ENCODE data around the gene KANK4.

The KANK4 gene

GRCh38 chr1:62307895-62308492 lies 11.2 kb downstream of the KANK4 start:
- DNase-seq (ENCODE audit: extremely low read depth in 1 of 2, low read depth in 1 of 2) = no peak

- no peak for DNase-seq (ENCODE audit: extremely low read depth in 1 of 2, low read depth in 1 of 2)
Observed at GRCh38 chr1:62307446-62307845, 11.8 kb downstream of the KANK4 start.

- DNase-seq (ENCODE audit: extremely low read depth in 1 of 2, low read depth in 1 of 2) = no peak
Observed at GRCh38 chr1:62306065-62306464, 13.2 kb downstream of the KANK4 start.

GRCh38 chr1:62304975-62305374 lies 14.3 kb downstream of the KANK4 start:
- no peak for DNase-seq (ENCODE audit: extremely low read depth in 1 of 2, low read depth in 1 of 2)

GRCh38 chr1:62304515-62304914 lies 14.7 kb downstream of the KANK4 start:
- no peak for DNase-seq (ENCODE audit: extremely low read depth in 1 of 2, low read depth in 1 of 2)

DNA sequence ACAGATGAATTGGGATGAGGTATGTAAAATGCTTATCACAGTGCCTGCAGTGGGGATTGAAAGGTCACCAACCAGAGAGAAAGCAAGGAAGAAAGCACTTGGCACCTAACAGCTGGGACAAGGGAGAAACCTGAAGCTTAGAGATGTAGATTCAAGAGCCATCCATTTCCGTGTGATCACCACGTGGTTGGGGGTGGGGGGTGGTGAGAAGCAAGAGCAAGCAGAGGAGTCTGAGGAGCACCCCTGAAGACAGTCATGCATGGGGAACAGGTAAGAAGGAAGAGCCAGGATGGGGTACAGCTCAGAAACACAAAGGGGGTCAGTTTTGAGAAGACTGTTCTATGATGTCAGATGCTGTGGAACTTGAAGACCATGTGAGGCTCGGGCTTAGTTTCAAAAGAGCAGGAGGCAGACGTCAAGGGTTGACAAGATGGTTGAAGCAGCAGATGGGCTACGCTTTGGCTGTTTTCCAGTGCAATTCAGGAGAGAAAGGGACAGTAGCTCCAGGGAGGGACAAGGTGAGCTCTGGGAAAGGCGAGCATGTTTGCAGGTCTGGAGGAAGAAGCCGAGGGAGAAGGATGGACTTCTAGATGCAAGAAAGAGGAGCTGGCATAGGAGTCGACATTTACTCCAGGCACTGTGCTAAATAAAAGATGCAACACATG lies 17.4 kb downstream of the KANK4 start:
- no peak for DNase-seq (ENCODE audit: extremely low read depth in 1 of 2, low read depth in 1 of 2)

DNA sequence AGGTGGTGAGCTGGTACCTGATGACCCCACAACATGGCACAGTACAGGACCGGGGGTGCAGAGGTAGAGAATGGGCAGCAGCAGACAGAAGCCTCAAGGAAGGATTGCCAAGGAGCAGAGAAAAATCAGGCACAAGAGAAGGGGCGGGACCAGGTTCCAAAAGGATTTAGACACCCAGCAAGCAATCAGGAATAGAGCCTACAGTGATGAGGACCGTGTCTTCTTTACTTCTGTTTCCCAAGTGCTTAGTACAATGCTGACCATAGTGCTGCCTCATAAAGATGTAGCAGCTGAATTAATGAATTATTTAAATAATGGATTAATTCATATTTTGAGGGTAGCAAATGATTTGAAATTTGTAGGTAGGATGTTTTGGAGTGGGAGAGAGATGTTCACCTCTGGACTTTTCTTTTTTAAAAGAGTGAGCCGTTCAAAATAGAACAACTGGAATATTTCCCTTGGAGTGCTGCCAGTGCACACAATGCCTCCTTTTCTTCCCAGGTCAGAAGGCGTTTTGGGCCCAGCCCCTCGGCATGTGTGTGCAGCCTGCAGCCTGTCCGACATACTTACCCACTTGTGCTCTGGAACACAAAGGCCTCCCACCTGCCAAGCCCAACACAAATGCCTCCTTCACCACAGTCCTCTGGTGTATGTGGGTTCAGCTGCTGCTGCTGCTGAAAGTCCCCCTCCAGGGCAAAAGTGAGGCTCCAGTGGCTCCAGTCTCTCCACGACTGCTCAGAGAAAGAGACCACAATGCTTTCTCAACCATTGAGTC lies 19.6 kb downstream of the KANK4 start:
- DNase-seq (ENCODE audit: extremely low read depth in 1 of 2, low read depth in 1 of 2) = no peak

DNA sequence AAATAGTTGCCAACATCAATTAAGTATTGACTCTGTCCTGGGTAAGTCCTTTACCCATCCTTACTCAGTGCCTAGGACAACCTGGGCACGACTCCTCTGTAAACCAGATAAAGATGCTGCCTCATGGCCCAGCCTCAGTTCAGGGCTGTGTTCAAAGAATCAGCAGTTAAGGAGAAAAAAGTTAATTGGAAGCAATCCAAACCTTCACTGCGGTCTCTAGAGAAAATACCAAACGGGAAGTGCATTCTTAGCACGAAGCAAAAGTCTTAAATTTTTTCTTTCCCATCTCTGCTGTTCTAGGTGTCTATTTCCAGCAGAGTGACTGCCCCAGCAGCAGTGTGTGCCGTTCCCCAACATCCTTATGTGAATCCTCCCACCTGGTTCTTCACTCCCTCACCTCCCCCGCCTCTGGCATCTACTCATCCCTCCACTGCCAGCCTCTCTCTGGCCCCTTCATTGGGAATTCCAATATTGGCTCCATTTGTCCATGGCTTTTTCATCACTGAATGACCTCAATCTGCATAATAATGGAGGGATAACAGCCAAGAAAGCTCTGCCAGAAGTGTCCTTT lies 23.2 kb downstream of the KANK4 start:
- DNase-seq (ENCODE audit: extremely low read depth in 1 of 2, low read depth in 1 of 2) = no peak

GRCh38 chr1:62294261-62294660 lies 25.0 kb downstream of the KANK4 start:
- no peak for DNase-seq (ENCODE audit: extremely low read depth in 1 of 2, low read depth in 1 of 2)

DNA sequence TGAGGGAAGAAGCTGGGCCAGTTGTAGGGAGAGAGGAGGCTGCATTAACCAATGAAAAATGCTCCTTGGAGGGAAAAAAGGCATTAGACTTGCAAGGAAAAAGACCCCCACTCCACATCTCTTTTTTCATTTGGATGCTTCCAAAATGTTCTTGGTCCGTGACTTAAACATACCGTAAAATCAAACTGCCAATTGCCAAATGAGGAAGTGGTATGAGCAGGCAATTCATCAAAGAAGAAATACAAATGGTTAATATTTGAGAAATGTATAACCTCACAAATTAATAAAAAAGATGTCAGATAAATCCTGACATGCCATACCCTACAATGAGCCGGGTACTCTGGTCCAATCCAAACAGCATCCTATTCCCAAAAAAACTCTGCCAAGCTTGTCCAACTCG lies 30.6 kb downstream of the KANK4 start:
- no peak for DNase-seq (ENCODE audit: extremely low read depth in 1 of 2, low read depth in 1 of 2)

DNA sequence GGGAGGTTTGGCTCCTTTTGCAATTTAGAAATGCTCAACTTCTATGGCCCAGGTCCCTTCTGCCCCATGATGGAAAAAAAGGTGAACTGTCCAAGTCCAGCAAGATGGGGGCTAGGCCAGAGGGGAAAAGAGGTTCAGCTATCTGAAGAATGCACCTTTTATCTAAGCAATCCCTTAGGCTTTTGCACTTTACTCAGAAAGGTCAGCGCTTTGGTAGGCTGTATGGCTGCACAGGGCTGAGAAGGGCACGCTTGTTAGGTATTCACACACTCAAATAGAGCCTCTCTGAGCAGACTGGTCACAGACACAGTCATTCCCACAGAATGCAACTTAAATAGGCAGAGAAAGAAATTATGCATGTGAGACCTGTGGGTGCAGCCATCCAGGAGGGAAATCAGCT lies 31.0 kb downstream of the KANK4 start:
- DNase-seq (ENCODE audit: extremely low read depth in 1 of 2, low read depth in 1 of 2) = no peak

- DNase-seq (ENCODE audit: extremely low read depth in 1 of 2, low read depth in 1 of 2) = no peak
Observed at GRCh38 chr1:62286786-62287224, 32.4 kb downstream of the KANK4 start.

- DNase-seq (ENCODE audit: extremely low read depth in 1 of 2, low read depth in 1 of 2) = no peak
Observed at GRCh38 chr1:62285984-62286785, 33.0 kb downstream of the KANK4 start.

DNA sequence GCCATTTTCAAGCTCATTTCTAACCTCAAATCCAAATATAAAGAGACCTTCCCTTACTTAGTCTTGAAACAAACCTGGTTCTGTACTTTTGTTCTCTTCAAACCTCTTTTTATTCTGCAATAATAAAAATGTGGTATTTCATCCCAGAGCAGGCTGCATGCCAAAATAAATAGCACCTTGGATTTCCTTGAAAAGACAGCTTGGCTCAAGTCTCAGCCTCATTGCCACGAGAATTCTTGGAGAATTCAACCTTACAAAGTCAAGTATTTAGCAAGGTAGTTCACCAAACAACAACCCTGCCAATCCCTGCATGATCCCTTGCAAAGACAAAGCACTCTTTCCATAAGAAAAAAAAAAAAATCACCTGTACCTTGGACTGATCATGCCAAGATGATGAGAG lies 33.8 kb downstream of the KANK4 start:
- no peak for DNase-seq (ENCODE audit: extremely low read depth in 1 of 2, low read depth in 1 of 2)

- no peak for DNase-seq (ENCODE audit: extremely low read depth in 1 of 2, low read depth in 1 of 2)
Observed at GRCh38 chr1:62283986-62284385, 35.2 kb downstream of the KANK4 start.

DNA sequence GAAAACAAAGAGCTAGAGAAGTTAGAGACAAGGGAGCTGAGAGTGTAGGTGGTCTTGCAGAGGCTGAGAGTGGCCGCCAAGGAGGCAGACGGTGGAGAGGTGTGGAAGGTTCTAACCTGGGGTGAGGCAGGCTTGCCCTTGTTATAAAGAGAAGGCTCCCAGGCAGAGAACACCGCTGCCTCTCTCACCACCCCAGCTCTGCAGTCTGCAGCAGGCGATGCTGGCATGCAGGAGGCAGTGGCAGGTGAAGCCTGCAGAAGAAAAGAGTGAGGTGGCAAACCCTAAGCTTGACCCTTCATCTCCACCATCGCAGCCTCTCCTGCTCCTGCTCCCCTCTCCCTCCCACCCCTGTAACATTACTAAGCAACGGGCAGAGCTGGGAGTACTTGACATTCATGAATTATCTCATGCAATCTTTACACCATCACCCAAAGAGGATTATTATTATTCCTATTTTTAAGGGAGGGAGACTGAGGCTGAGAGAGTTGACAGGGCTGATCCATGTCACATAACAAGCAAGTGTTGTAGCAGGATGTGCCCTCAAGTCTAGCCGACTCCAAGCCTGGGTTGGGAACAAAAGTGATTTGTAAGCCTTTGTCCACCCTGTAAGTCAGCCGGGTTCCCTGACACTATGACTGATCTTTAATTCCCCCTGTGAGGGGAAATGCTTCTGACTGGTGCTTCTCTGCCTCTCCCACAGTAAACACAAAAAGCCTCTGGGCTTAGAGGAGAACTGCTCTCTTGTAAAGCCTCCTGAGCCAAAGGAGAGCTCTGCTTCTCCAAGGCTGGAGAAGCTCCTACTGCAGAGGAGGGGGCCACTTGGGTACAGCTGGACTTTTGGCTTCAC lies 36.1 kb downstream of the KANK4 start:
- DNase-seq (ENCODE audit: extremely low read depth in 1 of 2, low read depth in 1 of 2) = no peak

- no peak for DNase-seq (ENCODE audit: extremely low read depth in 1 of 2, low read depth in 1 of 2)
Observed at GRCh38 chr1:62281922-62282555, 37.2 kb downstream of the KANK4 start.

- no peak for DNase-seq (ENCODE audit: extremely low read depth in 1 of 2, low read depth in 1 of 2)
Observed at GRCh38 chr1:62280960-62281465, 38.2 kb downstream of the KANK4 start.

DNA sequence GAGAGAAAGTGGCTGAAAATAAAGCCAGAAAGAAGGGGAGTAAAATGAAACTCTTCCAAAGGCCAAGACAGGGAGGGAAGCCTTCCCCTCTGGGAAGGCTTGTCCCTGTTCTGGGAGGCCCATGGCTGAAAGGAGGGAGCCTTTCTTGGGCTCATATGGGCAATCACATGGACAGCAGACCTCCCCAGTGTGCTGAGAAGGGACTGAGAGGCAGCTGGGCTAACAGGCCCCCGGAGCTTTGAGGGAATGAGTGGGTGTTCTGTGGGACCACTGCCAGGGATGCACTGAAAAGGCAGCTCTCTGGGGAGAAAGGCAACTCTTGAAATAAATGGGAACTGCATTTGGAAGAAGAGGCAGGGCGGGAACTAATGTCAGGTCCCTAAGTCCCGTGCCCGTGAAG lies 39.1 kb downstream of the KANK4 start:
- no peak for DNase-seq (ENCODE audit: extremely low read depth in 1 of 2, low read depth in 1 of 2)

Measured in stimulated activated CD8-positive, alpha-beta memory T cell treated with anti-CD3 and anti-CD28 coated beads, Interleukin-7, amount 100 ng/mL, for 48 hours (primary cell).